ENCODE data around the gene WDR75. TPM values are rescaled to one million over a fixed set of nuclear protein-coding genes. Genes with fewer than 3 reads are reported as not detected.
"Not testable (repeated sequence)": the region's sequence is repeated elsewhere in the genome, so short reads cannot be mapped to it uniquely, and the experiment has no call there.

Gene WDR75
- polyA plus RNA-seq, 1 donor, result 41.2 TPM

DNA sequence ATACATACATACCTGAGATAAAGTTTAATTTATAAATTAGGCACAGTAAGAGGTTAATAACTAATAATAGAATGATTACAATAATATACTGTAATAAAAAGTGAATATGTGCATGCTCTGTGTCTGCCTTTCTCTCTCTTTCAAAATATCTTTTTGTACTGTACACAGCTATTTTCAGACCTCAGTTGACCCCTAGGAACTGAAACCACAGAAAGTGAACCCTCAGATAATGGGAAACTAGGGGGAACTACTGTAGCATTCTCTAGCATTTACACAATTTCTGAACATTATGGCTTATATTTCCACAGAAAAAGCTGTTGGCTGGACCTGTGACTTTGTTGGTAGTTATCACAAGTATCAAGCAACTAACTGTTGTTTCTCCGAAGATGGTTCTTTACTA, 25.9 kb downstream of the WDR75 start:
- whole genome bisulfite sequencing (ENCODE audit: insufficient coverage, low lambda C conversion rate), result 100% methylated on average over 1 of the region's 1 CpG
- H3K9me3 ChIP-seq (ENCODE audit: control insufficient read depth, low read depth, low read length), result no peaks in the 10 kb centered on the region
- H3K36me3 ChIP-seq (ENCODE audit: control insufficient read depth, insufficient read depth, low read length), result peaks cover 66% of the 10 kb centered on the region
- peaks cover 17% of the 10 kb centered on the region for H3K4me1 ChIP-seq (ENCODE audit: control insufficient read depth, insufficient read depth, low read length)
- H3K4me3 ChIP-seq (ENCODE audit: low read length), result no peak overlapping the region
- H3K27ac ChIP-seq (ENCODE audit: low read length), result no peak overlapping the region
- H3K27me3 ChIP-seq (ENCODE audit: control insufficient read depth, insufficient read depth, low read length), result no peaks in the 10 kb centered on the region
- no peak for DNase-seq

- Histone ChIP-seq H3K36me3 (ENCODE audit: control insufficient read depth, insufficient read depth, low read length) (peaks cover 63% of the 10 kb centered on the region), H3K4me3 (ENCODE audit: low read length) (no peak overlapping the region), H3K4me1 (ENCODE audit: control insufficient read depth, insufficient read depth, low read length) (peaks cover 17% of the 10 kb centered on the region), H3K27ac (ENCODE audit: low read length) (no peak overlapping the region), H3K27me3 (ENCODE audit: control insufficient read depth, insufficient read depth, low read length) (no peaks in the 10 kb centered on the region), H3K9me3 (ENCODE audit: control insufficient read depth, low read depth, low read length) (no peaks in the 10 kb centered on the region)
- WGBS (ENCODE audit: insufficient coverage, low lambda C conversion rate), result no CpG with 5 or more reads among the region's 4 CpGs
- no peak for DNase-seq
Observed at GRCh38 chr2:189467593-189467992, 26.3 kb downstream of the WDR75 start.

- Histone ChIP-seq H3K27ac (ENCODE audit: low read length) (no peak overlapping the region), H3K36me3 (ENCODE audit: control insufficient read depth, insufficient read depth, low read length) (peaks cover 35% of the 10 kb centered on the region), H3K4me3 (ENCODE audit: low read length) (no peak overlapping the region), H3K9me3 (ENCODE audit: control insufficient read depth, low read depth, low read length) (no peaks in the 10 kb centered on the region), H3K27me3 (ENCODE audit: control insufficient read depth, insufficient read depth, low read length) (no peaks in the 10 kb centered on the region), H3K4me1 (ENCODE audit: control insufficient read depth, insufficient read depth, low read length) (no peaks in the 10 kb centered on the region)
- 85% methylated on average over 2 of the region's 4 CpGs for WGBS (ENCODE audit: insufficient coverage, low lambda C conversion rate)
- DNase-seq, result no peak
Observed at GRCh38 chr2:189474526-189474925, 33.3 kb downstream of the WDR75 start.

DNA sequence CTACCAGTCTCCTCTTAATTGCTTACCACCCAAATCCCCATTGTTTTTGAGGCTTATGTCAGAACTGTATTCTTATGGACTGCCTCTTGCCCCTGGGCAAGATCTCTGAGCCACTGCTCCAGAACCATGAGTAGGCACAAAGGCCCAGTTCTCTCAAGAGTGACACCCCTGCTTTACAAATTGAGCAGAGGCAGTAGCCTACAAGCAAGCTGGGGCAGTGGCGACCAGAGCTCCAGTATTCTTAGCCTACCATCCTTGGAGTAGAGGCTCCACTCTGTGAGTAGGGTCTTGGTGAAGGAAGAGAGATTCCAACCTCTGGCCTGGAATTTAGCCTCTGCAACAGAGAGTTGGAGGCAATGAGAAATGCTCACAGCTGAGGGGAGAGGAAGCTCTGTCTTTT, 36.5 kb downstream of the WDR75 start:
- DNase-seq, result no peak
- Histone ChIP-seq H3K36me3 (ENCODE audit: control insufficient read depth, insufficient read depth, low read length) (peaks cover 22% of the 10 kb centered on the region), H3K9me3 (ENCODE audit: control insufficient read depth, low read depth, low read length) (no peaks in the 10 kb centered on the region), H3K4me3 (ENCODE audit: low read length) (no peak overlapping the region), H3K27me3 (ENCODE audit: control insufficient read depth, insufficient read depth, low read length) (no peaks in the 10 kb centered on the region), H3K27ac (ENCODE audit: low read length) (no peak overlapping the region), H3K4me1 (ENCODE audit: control insufficient read depth, insufficient read depth, low read length) (no peaks in the 10 kb centered on the region)
- no CpG with 5 or more reads among the region's 1 CpG for WGBS (ENCODE audit: insufficient coverage, low lambda C conversion rate)

DNA sequence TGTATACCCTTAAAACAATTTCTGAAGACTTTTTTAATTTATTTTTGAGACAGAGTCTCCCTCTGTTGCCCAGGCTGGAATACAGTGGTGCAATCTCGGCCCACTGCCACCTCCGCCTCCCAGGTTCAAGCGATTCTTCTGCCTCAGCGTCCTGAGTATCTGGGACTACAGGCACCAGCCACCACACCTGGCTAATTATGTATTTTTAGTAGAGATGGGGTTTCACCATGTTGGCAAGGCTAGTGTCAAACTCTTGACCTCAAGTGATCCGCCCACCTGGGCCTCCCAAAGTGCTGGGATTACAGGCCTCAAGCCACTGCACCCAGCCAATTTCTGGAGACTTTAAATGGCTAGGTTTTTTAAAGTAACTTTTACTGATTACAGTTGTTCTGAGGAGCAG, 37.0 kb downstream of the WDR75 start:
- H3K27me3 ChIP-seq (ENCODE audit: control insufficient read depth, insufficient read depth, low read length); H3K27ac ChIP-seq (ENCODE audit: low read length); DNase-seq; H3K9me3 ChIP-seq (ENCODE audit: control insufficient read depth, low read depth, low read length); H3K4me1 ChIP-seq (ENCODE audit: control insufficient read depth, insufficient read depth, low read length); H3K4me3 ChIP-seq (ENCODE audit: low read length): not testable (repeated sequence)
- no CpG with 5 or more reads among the region's 5 CpGs for WGBS (ENCODE audit: insufficient coverage, low lambda C conversion rate)
- peaks cover 18% of the 10 kb centered on the region for H3K36me3 ChIP-seq (ENCODE audit: control insufficient read depth, insufficient read depth, low read length)

DNA sequence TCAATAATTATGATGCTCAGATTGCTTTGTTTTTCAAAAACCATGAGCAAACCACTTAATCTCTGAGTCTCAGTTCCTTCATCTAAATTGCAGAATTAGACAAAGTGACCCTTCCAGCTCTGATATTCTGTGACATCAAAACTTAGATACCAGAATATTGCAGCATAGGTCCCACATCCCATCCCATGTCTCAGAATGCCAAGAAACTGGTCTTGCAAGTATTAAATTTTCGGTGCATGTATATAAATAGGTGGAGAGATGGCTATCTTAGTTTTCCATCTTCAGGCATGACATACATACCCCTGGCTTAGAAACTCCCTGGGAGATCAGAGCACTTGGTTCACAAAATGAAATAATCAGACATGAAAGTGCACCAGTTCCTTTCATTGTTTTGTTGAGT, 39.8 kb downstream of the WDR75 start:
- H3K27ac ChIP-seq (ENCODE audit: low read length), result no peak overlapping the region
- H3K36me3 ChIP-seq (ENCODE audit: control insufficient read depth, insufficient read depth, low read length), result peaks cover 2% of the 10 kb centered on the region
- no peak for DNase-seq
- WGBS (ENCODE audit: insufficient coverage, low lambda C conversion rate), result no CpG with 5 or more reads among the region's 1 CpG
- H3K27me3 ChIP-seq (ENCODE audit: control insufficient read depth, insufficient read depth, low read length), result no peaks in the 10 kb centered on the region
- peaks cover 3% of the 10 kb centered on the region for H3K4me1 ChIP-seq (ENCODE audit: control insufficient read depth, insufficient read depth, low read length)
- H3K9me3 ChIP-seq (ENCODE audit: control insufficient read depth, low read depth, low read length), result no peaks in the 10 kb centered on the region
- H3K4me3 ChIP-seq (ENCODE audit: low read length), result no peak overlapping the region

GRCh38 chr2:189483571-189483970, 42.3 kb downstream of the WDR75 start:
- Histone ChIP-seq H3K27ac (ENCODE audit: low read length) (no peak overlapping the region), H3K4me1 (ENCODE audit: control insufficient read depth, insufficient read depth, low read length) (peaks cover 3% of the 10 kb centered on the region), H3K27me3 (ENCODE audit: control insufficient read depth, insufficient read depth, low read length) (no peaks in the 10 kb centered on the region), H3K36me3 (ENCODE audit: control insufficient read depth, insufficient read depth, low read length) (no peaks in the 10 kb centered on the region), H3K4me3 (ENCODE audit: low read length) (no peak overlapping the region), H3K9me3 (ENCODE audit: control insufficient read depth, low read depth, low read length) (no peaks in the 10 kb centered on the region)
- no CpG with 5 or more reads among the region's 4 CpGs for WGBS (ENCODE audit: insufficient coverage, low lambda C conversion rate)
- DNase-seq, result no peak

DNA sequence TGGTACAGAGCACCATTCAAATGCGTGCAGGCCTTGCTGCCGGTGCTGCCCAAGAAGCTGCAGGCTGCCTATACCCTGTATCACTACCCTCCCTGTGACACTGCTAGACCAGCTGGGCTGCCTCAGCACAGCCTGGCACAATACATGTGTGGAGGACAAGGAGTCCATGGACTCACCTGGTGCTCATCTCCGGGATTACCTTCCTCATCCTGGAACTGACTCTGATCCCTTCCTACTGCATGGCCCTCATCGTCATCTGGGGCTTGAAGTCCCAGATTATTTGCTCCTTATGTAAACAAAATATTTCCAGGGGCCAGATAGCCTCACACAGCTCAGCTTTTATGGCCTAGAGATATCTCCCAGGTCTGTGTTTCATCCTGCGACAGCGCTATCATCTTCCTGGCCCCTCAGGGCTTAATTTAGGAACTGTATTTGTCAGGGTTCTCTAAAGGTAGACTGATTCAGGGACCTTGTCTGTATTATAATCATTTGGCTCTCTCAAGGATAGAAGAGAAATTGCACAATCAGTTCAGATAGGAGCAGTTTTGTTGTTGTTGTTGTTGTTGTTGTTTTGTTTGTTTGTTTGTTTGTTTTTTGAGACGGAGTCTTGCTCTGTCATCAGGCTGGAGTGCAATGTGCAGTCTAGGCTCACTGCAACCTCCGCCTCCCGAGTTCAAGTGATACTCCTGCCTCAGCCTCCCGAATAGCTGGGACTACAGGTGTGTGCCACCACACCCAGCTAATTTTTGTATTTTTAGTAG, 42.9 kb downstream of the WDR75 start:
- H3K27ac ChIP-seq (ENCODE audit: low read length), result no peak overlapping the region
- H3K4me3 ChIP-seq (ENCODE audit: low read length), result no peak overlapping the region
- no peaks in the 10 kb centered on the region for H3K27me3 ChIP-seq (ENCODE audit: control insufficient read depth, insufficient read depth, low read length)
- DNase-seq, result peak; percentile 39 to 61
- no peaks in the 10 kb centered on the region for H3K9me3 ChIP-seq (ENCODE audit: control insufficient read depth, low read depth, low read length)
- H3K36me3 ChIP-seq (ENCODE audit: control insufficient read depth, insufficient read depth, low read length), result no peaks in the 10 kb centered on the region
- peaks cover 3% of the 10 kb centered on the region for H3K4me1 ChIP-seq (ENCODE audit: control insufficient read depth, insufficient read depth, low read length)
- whole genome bisulfite sequencing (ENCODE audit: insufficient coverage, low lambda C conversion rate), result no CpG with 5 or more reads among the region's 10 CpGs

- Histone ChIP-seq H3K4me3 (ENCODE audit: low read length) (no peak overlapping the region), H3K27ac (ENCODE audit: low read length) (no peak overlapping the region), H3K27me3 (ENCODE audit: control insufficient read depth, insufficient read depth, low read length) (no peaks in the 10 kb centered on the region), H3K9me3 (ENCODE audit: control insufficient read depth, low read depth, low read length) (no peaks in the 10 kb centered on the region), H3K36me3 (ENCODE audit: control insufficient read depth, insufficient read depth, low read length) (no peaks in the 10 kb centered on the region), H3K4me1 (ENCODE audit: control insufficient read depth, insufficient read depth, low read length) (peaks cover 3% of the 10 kb centered on the region)
- WGBS (ENCODE audit: insufficient coverage, low lambda C conversion rate), result no CpG with 5 or more reads among the region's 2 CpGs
- DNase-seq, result no peak
Observed at GRCh38 chr2:189485146-189485545, 43.9 kb downstream of the WDR75 start.

GRCh38 chr2:189486237-189486770, 45.0 kb downstream of the WDR75 start:
- DNase-seq, result peak; percentile 1 to 39
- WGBS (ENCODE audit: insufficient coverage, low lambda C conversion rate), result 42% methylated on average over 2 of the region's 6 CpGs
- no peaks in the 10 kb centered on the region for H3K27me3 ChIP-seq (ENCODE audit: control insufficient read depth, insufficient read depth, low read length)

More at GRCh38 chr2:189486237-189486770, 45.0 kb downstream of the WDR75 start:
- peaks cover 3% of the 10 kb centered on the region for H3K4me1 ChIP-seq (ENCODE audit: control insufficient read depth, insufficient read depth, low read length)
- no peak overlapping the region for H3K27ac ChIP-seq (ENCODE audit: low read length)
- no peaks in the 10 kb centered on the region for H3K36me3 ChIP-seq (ENCODE audit: control insufficient read depth, insufficient read depth, low read length)
- no peaks in the 10 kb centered on the region for H3K9me3 ChIP-seq (ENCODE audit: control insufficient read depth, low read depth, low read length)
- no peak overlapping the region for H3K4me3 ChIP-seq (ENCODE audit: low read length)

Data from large intestine (tissue), 3 donors.